ENCODE measurements around the gene IFI44. TPM values are rescaled to one million over a fixed set of nuclear protein-coding genes. Genes with fewer than 3 reads are reported as not detected.

IFI44 gene
- 17.7 TPM for total RNA-seq

- intact Hi-C loops (cut with DNase I): no loop called here
- no peaks in the 10 kb centered on the region for H3K9me3 ChIP-seq
- TF ChIP-seq POLR2AphosphoS5 (IDR thresholded peaks at IDR 0.05; ENCODE audit: insufficient read depth in 1 of 2, low read depth in 1 of 2) (peak in 1 of 2 donors; percentile 57), POLR2A (IDR thresholded peaks at IDR 0.05) (no peak)
- H3K4me1 ChIP-seq: peaks cover 40% of the 10 kb centered on the region
- no peak for DNase-seq (ENCODE audit: extremely low spot score in 2 of 2)
- peak within 1 kb of the TSS; percentile 31 for H3K27ac ChIP-seq
- peak within 1 kb of the TSS; percentile 35 to 38 for H3K4me3 ChIP-seq
- no peaks in the 10 kb centered on the region for H3K27me3 ChIP-seq
- no peaks in the 10 kb centered on the region for H3K36me3 ChIP-seq
Observed at GRCh38 chr1:78649628-78650027, at the start of gene IFI44. Gene IFI44, plus strand, starts transcription at chr1:78649831. Its CDS starts 365 bp downstream, at chr1:78650196.

GRCh38 chr1:78601068-78601467, 48.6 kb upstream of the IFI44 start:
- no peaks in the 10 kb centered on the region for H3K36me3 ChIP-seq
- H3K4me3 ChIP-seq: no peak overlapping the region
- intact Hi-C loops (cut with DNase I): loop anchor here (10.0 kb wide), 1 partner anchor 466 kb away; no protein-coding TSS in a partner anchor

GRCh38 chr1:78603206-78603605, 46.4 kb upstream of the IFI44 start:
- DNase-seq (ENCODE audit: extremely low spot score in 2 of 2): no peak
- H3K27ac ChIP-seq: no peak overlapping the region
- no peaks in the 10 kb centered on the region for H3K27me3 ChIP-seq
- H3K36me3 ChIP-seq: no peaks in the 10 kb centered on the region
- no peaks in the 10 kb centered on the region for H3K9me3 ChIP-seq
- intact Hi-C loops (cut with DNase I): loop anchor here (10.0 kb wide), 1 partner anchor 468 kb away; no protein-coding TSS in a partner anchor
- H3K4me1 ChIP-seq: no peaks in the 10 kb centered on the region
- TF ChIP-seq POLR2A (IDR thresholded peaks at IDR 0.05) (no peak), POLR2AphosphoS5 (IDR thresholded peaks at IDR 0.05; ENCODE audit: insufficient read depth in 1 of 2, low read depth in 1 of 2) (no peak), CTCF (IDR thresholded peaks at IDR 0.05) (no peak)
- H3K4me3 ChIP-seq: no peak overlapping the region

More at GRCh38 chr1:78601068-78601467, 48.6 kb upstream of the IFI44 start:
- Histone ChIP-seq H3K4me1 (no peaks in the 10 kb centered on the region), H3K27me3 (no peaks in the 10 kb centered on the region), H3K27ac (no peak overlapping the region), H3K9me3 (no peaks in the 10 kb centered on the region)
- TF ChIP-seq POLR2A (IDR thresholded peaks at IDR 0.05) (no peak), POLR2AphosphoS5 (IDR thresholded peaks at IDR 0.05; ENCODE audit: insufficient read depth in 1 of 2, low read depth in 1 of 2) (no peak), CTCF (IDR thresholded peaks at IDR 0.05) (no peak)
- no peak for DNase-seq (ENCODE audit: extremely low spot score in 2 of 2)

- no peak for TF ChIP-seq POLR2A (IDR thresholded peaks at IDR 0.05)
- no peak for TF ChIP-seq CTCF (IDR thresholded peaks at IDR 0.05)
- TF ChIP-seq POLR2AphosphoS5 (IDR thresholded peaks at IDR 0.05; ENCODE audit: insufficient read depth in 1 of 2, low read depth in 1 of 2): no peak
- Histone ChIP-seq H3K27ac (no peak overlapping the region), H3K4me1 (no peaks in the 10 kb centered on the region), H3K4me3 (no peak overlapping the region), H3K9me3 (no peaks in the 10 kb centered on the region), H3K36me3 (no peaks in the 10 kb centered on the region), H3K27me3 (no peaks in the 10 kb centered on the region)
- DNase-seq (ENCODE audit: extremely low spot score in 2 of 2): no peak
- intact Hi-C loops (cut with DNase I): loop anchor here (10.0 kb wide), 1 partner anchor 470 kb away; no protein-coding TSS in a partner anchor
Observed at GRCh38 chr1:78604643-78605042, 45.0 kb upstream of the IFI44 start.

- Histone ChIP-seq H3K4me1 (no peaks in the 10 kb centered on the region), H3K4me3 (no peak overlapping the region), H3K27ac (no peak overlapping the region), H3K36me3 (no peaks in the 10 kb centered on the region), H3K27me3 (no peaks in the 10 kb centered on the region), H3K9me3 (no peaks in the 10 kb centered on the region)
- TF ChIP-seq POLR2A (IDR thresholded peaks at IDR 0.05): no peak
- no peak for DNase-seq (ENCODE audit: extremely low spot score in 2 of 2)
- intact Hi-C loops (cut with DNase I): loop anchor here (10.0 kb wide), 1 partner anchor 471 kb away; no protein-coding TSS in a partner anchor
Observed at GRCh38 chr1:78606274-78606673, 43.4 kb upstream of the IFI44 start.

- no peaks in the 10 kb centered on the region for H3K9me3 ChIP-seq
- TF ChIP-seq CTCF (IDR thresholded peaks at IDR 0.05) (peak; percentile 4 to 70 (median 63)), POLR2AphosphoS5 (IDR thresholded peaks at IDR 0.05; ENCODE audit: insufficient read depth in 1 of 2, low read depth in 1 of 2) (no peak), POLR2A (IDR thresholded peaks at IDR 0.05) (no peak)
- H3K27me3 ChIP-seq: no peaks in the 10 kb centered on the region
- H3K27ac ChIP-seq: no peak overlapping the region
- H3K36me3 ChIP-seq: no peaks in the 10 kb centered on the region
- no peak for DNase-seq (ENCODE audit: extremely low spot score in 2 of 2)
- no peaks in the 10 kb centered on the region for H3K4me1 ChIP-seq
- no peak overlapping the region for H3K4me3 ChIP-seq
- intact Hi-C loops (cut with DNase I): loop anchor here (10.0 kb wide), 1 partner anchor 473 kb away; no protein-coding TSS in a partner anchor
Observed at GRCh38 chr1:78607334-78607927, 42.2 kb upstream of the IFI44 start.

Measured in vagina (tissue), 2 donors.